Effector CD8-positive, alpha-beta T cell (primary cell): Measurements from ENCODE around the gene MRPL19.
"Not testable (repeated sequence)": the region's sequence is repeated elsewhere in the genome, so short reads cannot be mapped to it uniquely, and the experiment has no call there.

ENCODE experiments used
- DNase-seq: peaks from one replicate; lab custom pipeline; 2025; lab: John Stamatoyannopoulos, UW

MRPL19 gene

DNA sequence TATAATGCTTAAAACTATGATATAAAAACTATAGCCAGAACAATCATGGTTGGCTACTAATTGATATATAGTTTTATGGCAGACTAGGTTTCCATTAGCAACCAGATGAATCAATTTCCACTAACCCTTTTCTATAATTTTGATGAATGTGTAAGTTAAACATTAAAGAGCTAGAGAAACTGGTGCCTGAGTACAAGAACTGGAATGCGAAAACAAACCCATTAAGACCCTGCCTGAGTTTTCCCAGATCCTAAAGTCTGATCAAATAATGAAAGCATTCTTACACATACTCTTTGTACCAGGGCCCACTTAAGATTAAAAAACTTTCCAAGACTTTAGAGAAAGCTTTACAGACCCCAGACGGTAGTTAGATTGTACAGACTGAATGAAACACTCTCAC lies 21.3 kb downstream of the MRPL19 start:
- DNase-seq: no peak

DNA sequence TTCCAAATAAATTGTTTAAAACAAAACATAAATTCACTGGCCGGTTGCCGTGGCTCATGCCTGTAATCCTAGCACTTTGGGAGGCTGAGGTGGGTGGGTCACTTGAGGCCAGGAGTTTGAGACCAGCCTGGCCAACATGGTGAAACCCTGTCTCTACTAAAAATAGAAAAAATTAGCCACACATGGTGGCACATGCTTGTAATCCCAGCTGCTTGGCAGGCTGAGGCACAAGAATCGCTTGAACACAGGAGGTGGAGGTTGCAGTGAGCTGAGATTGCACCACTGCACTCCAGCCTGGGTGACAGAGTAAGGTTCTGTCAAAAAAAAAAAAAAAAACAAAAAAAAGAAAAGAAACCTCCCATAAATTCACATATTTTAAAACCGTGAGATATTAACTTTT lies 28.8 kb downstream of the MRPL19 start:
- DNase-seq: not testable (repeated sequence)

DNA sequence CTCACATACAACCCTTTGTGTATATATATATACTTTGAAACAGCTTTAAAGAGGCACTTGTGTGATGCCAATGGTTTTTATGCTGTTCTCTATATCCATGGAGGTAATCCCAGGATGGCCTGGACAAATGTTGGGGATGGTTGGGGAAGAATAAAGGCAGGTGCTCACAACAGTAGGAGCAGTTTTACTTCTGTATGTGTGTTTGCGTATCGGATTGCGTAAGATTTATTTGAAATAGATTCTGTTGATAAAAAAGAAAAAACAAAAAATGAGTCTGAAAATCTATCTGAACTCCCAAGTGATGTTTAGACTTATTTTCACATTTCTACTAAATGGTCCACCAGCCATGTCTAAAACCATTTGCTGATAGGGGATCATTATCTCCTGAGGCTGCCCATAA lies 29.3 kb downstream of the MRPL19 start:
- DNase-seq: no peak

DNA sequence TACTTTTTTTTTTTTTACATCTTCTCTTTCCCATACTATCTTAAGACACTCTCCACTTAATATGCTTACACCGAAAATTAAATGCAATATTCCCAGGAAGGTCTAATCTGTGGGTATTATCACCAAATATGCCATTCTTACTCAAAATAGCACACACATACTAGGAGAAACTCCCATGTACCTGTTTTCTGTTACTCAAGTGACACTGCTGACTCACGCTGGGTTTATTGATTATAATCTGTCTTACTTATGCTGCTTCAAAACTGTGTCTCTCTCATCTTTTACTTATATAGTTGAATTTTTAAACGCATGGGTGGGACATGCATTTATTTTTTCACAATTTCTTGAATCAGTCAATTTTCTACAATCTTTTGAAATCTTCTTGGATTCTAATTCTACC lies 29.9 kb downstream of the MRPL19 start:
- DNase-seq: no peak

DNA sequence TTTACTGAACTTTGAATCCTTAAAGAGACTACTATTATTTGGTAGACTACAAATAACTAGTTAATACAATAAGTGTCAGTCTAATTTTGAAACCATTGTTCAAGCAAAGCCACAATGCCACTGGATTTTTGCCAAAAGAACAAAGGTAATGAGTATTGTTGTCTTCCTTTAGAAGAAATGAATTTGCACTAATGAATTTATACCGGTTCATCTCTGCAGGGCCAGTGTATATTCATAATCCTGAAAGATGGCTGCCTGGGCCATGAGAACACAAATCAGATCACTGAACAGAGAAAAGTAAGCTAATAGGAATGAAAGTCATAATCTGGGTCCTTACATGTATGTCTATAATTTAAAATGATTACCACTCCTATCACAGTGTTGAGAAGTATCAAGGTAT lies 33.0 kb downstream of the MRPL19 start:
- no peak for DNase-seq

DNA sequence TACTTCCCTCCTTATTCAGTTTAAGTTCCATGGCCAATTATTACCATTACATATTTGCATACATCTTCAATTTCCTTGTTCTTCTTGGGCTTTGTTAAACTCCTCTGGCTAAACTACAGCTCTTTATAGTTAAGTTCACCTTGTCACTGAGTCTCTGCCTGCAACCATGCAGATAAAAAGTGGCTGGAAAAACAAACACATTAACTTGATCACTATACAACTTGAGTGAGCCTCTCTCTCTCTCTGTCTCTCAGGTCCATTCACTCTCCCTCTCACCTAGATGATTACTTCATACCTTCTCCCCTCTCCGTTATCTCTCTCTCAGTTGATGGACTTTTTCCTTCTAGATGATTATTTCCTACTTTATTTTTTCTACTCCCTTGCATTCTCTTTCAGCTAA lies 33.8 kb downstream of the MRPL19 start:
- DNase-seq: no peak

DNA sequence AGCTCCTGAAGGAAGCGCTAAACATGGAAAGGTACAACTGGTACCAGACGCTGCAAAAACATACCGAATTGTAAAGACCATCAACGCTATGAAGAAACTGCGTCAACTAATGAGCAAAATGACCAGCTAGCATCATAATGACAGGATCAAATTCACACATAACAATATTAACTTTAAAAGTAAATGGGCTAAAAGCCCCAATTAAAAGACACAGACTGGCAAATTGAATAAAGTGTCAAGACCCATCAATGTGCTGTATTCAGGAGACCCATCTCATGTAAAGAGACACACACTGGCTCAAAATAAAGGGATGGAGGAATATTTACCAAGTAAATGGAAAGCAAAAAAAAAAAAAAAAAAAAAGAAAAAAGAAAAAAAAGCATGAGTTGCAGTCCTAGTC lies 36.8 kb downstream of the MRPL19 start:
- DNase-seq: not testable (repeated sequence)

DNA sequence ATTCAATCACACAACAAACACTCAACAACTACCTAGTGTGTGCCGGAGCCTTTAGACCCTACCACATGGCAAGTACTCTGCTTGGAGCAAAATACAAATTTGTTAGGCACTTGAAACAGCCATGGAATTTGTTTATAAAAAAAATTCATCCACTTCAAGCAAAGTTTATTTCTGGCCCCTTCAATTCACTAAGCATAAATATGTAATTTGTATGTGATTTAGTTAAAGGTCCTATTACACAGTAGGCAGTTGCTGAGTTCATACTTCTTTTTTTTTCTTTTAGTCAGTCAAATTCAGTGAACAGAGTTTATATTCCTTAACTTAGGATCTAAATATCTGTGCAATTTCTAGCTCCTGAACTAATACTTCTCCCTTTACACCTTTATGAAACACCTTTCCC lies 41.6 kb downstream of the MRPL19 start:
- no peak for DNase-seq

DNA sequence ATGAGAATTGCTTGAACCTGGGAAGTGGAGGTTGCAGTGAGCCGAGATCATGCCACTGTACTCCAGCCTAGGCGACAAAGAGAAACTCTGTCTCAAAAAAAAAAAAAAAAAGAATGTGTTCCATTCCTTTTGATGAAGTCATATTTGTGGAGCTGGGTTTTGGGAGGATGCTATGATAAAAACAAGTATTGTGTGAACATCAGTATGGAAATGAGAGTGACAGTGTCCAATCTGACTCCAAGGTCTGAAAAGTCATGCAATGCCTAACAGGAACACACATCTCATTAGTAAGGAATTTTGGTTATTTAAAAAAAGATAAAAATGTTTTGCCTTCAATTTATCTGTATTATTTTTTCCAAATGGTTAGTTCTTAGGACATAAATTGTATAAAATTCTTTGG lies 52.3 kb downstream of the MRPL19 start:
- no peak for DNase-seq

DNA sequence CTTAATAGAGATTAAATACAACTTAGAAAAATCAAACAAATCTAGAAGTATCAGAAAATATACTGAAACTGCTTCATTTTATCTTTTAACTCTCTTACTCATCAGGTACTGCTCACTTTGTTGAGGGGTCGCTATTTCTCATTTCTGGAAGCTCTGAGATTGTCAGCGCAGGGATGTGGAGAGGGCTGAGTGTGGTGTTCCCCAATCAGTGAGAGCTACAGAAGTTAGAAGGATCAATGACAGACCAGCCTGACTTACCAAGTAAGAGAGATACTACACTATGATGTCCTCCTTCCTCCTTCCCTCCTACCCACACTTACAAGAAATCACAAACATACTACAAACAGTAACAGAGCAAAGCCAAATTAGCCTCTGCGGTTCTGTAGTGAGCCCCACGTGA lies 56.0 kb downstream of the MRPL19 start:
- DNase-seq: no peak

DNA sequence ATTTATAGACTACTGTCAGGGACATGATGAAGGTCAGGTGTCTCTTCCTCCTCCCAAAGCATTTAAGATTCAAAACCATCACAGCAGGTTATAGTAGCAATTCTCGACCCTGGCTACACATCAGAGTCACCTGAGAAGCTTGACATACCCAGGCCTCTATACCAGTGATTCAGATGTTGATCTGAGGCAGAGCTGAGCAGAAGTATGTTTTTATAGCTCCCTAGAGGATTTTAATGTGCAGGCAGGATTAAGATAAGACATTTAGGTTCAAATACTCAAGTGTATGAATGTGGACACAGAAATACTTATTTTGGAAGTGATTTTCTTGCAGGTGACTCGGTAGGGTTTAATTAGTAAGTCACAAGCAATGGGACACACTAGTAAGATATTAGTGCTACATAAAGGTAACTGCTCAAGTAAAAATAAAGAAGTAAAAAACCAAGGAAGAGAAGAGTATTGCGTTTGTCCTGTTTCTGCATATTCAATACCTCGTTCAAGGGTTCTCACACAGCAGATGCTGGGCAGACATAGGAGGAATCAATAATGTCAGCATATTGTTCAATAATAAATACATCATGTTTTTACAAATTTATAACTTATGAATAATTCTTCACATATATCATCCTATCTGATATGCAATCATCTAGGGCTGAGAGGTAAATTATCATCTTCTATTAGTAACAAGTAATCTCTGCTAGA lies 57.2 kb downstream of the MRPL19 start:
- DNase-seq: no peak

DNA sequence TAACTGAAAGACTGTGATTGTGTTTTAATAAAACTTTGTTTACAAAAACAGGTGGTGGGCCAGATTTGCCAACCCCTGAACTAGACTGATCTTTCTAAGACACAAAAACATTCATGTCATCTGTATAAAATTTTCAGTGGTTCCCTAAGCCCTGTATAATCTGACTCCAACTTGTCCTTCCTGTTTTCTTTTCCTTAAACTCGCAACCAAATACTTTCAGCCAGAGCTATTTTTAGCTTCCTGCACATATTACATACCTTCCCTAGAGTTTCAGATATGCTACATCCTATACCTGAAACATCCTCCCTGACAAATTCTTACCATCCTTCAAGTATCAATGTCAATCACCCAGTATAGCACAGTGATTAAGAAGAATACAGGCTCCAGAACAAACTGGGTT lies 59.3 kb downstream of the MRPL19 start:
- DNase-seq: no peak

DNA sequence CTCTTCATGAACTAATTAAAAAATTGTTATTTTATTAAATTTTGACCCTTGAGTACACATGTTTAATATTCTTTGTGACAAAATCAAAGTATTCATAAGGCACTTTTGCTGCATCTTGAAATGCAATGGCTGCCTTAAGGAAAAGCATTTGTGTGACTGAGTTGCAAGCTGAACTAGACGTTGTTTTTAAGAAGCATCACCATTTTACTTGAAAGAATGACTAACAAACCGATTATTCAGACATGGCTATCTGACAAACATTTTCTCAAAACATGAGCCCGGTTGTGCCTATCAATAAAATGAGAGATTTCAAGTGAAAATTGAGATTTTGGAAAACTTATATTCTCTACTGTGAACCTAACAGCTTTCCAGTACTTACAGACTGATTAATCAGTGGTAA lies 61.3 kb downstream of the MRPL19 start:
- DNase-seq: no peak

DNA sequence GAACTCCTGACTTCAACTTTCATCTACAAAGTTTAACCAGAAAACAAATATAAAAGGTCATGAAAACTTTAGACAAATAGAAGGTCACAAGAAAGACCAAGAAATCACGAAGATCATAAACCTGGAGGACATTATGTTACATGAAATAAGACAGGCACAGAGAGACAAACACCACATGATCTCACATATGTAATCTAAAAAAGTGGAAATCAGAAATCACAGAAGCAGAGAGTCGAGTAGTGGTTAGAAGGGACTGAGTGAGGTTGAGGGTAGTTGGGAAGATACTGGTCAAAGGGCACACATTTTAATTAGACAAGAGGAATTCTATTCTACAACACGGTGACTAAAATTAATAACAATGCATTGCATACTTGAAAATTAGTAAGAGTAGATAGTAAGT lies 62.7 kb downstream of the MRPL19 start:
- no peak for DNase-seq

DNA sequence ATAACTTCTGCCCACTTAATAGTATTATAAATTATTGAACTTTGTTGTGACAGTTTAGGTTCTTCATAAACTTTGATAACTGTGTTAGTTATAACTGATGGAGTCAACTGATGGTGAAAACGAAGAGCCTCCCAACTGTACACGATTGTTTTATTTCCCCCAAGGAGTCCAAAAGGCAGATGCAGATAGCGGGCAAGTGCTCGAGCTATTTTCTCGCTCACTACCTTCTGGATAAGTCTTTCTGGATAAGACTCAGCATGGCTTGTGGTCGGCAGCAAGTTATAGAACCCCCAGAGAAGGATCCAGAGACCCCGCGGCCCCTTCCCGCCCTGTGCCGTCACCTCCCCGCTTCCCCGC lies 63.6 kb downstream of the MRPL19 start:
- no peak for DNase-seq

DNA sequence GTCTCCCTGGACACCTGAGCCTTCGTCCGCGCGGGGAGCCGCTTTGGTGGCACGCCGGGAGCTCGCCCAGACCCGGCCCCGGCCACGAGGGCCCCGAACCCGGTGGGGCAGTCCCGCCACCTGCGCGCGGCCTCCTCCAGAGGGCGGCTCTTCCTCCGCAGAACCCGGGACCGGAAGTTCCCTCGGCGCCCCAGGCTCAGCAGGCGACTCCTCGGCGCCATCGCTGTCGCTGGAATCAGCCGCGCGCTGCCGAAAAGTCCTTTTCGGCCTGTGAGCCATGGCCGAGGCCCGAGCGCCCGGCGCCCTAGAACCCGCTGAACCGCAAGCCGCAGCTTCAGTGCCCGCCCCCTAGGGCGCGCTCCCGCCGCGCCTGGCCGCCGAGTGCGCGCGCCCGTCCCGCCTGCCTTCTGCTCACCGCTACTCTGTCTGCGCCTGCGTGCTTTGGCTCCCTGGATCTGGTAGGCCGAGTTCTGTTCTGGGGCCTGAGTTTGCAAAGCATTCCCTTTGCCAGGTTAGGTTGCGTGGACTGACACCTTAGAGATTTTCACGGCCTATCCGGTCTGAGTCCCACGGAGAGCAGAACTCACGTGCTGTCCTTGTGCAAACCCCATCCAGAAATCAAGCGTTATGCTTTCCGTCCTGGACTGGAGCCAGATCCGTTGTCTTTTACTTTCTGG lies 64.1 kb downstream of the MRPL19 start, which contains the start of gene GCFC2:
Gene GCFC2, minus strand, starts transcription at position 339 of the 677 bp plus-strand sequence. Its CDS starts 60 bp downstream, at position 279.
- DNase-seq: peak; percentile 67

DNA sequence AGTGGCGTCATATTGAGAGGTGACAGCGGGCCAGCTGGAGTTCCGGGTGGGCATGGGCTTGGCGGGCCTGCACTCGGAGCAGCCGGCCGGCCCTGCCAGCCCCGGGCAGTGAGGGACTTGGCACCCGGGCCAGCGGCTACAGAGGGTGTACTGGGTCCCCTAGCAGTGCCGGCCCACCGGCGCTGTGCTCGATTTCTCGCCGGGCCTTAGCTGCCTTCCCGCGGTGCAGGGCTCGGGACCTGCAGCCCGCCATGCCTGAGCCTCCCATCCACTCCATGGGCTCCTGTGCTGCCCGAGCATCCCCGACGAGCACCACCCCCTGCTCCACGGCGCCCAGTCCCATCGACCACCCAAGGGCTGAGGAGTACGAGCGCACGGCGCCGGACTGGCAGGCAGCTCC lies 65.0 kb downstream of the MRPL19 start:
- DNase-seq: not testable (repeated sequence)

DNA sequence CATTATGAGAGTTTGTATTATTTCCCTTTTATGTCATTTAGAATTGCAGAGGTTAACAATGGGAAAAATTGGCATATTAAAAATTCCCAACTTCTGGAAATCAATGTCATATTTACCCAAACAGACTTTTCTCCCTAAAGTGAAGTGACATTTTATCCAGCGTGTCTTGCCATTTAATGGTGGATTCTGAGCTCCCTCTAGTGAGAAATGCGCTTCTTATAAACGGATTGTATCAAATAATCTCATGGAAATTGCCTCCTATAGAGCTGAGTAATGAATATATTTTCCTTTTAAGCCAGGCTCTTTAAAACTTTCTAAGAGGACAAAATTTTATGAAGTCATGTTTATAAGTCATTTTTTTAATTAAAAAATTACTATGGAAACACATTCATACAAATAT lies 69.8 kb downstream of the MRPL19 start:
- no peak for DNase-seq

DNA sequence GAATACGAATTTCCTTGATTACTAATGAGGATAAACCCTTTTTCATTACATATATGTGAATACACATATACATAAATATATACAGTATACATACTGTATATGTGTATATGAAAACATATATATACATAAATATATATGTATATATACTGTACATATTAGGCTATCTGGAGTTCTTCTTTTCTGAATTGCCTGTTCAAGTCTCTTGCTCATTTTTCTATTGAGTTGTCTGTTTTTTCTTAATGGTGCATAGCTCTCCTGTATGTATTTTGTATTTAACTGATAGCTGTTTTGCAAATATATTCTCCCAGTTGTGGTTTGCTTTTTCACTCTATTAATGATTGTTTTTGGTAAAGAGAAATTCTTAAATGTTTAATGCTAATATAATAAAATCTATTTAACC lies 73.0 kb downstream of the MRPL19 start:
- no peak for DNase-seq

DNA sequence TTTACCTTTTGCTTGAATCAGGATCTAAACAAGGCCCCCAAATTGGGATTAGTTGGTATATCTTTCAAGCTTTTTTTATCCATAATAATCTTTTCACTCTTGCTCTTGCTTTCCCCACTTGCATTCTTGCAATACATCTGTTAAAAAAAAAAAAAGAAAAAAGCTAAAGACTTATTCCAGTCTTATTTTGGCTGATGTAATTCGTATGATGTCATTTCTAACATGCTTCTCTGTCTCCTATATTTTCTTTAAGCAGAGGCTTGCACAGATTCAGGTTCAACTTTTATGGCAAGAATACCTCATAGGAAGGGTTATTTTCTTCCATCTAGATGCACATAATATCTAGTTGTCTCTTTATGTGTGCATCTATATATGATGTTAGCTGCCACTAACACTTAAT lies 73.9 kb downstream of the MRPL19 start:
- DNase-seq: no peak

DNA sequence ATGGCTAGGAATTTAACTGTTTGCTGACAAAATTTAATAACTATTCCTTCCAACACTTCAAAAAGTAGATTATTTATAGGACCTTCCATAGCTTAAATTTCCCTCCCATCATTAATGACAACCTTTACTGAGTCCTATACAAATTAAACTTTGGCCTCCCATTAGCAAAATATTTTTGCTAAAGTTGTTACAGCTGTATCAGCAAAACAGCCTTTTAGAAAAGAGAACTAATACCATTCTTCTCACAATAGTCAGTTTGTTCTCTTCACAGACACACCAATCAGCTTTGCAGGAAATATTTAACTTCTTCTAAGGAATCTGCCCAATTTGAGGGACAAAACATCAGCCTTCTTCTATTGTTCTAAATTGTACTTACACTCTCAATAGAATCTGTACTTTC lies 76.1 kb downstream of the MRPL19 start:
- no peak for DNase-seq

DNA sequence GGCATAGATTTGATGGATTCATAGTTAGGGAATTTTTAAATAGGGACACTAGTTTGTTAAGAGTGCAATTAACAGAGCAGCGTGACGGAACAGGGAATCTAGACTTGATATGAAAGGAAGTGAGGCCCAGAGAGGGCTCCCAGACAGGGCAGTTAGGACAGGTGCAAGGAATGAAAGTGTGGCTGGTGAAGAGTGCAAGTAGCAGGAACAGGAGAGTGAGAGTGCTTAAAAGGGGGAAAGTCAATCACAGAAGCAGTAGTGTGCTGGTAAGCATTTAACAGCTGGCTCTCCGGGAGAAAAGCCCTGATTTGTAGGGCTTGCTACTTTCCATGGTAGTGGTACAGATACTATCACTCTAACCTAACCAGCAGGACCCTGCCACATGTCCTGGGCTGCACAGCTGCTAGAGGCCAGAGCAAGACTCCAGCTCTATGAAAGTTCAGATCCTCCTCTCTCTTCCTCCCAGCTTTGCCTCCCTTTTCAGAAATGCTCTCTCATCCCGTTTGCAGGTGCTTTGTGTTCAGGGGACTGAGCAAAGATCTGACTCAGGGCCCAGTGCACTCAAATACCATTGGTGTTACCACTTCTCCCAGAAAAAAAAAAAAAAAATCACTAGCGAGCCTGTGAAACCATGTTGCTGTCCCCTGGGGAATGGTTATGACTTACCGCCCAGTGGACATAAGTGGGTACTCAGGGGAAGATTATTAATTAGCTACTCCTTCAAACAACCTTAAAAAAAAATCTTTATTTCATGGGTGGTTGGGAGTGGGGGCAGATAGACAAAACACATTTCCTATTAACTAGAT lies 82.2 kb downstream of the MRPL19 start:
- DNase-seq: no peak

DNA sequence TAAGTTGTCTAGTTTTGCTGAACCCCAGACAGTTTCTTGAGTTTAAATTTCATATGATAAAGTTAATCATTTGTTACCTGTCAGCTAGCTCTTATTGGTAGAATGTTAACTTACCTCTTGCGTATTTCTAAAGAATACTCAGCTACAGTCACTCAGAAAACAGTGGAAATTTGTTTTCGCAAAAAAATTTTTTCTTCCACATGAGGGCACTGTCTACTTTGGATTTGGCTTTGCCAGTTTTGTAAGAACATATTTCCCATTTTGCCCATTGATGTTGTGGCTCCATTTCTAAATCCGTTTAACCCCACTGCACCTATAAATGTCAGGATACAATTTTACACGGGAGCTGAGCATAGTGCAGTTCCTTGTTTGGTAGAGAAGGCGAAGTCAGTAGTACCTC lies 83.3 kb downstream of the MRPL19 start:
- DNase-seq: no peak
